ENCODE measurements around the gene PTPRT.

The PTPRT gene

GRCh38 chr20:43229696-43230095 lies 40.0 kb upstream of the PTPRT start:
- no peak for TF ChIP-seq CTCF (IDR thresholded peaks at IDR 0.05; ENCODE audit: extremely low read depth, insufficient read depth, missing control alignments)
- no peak for DNase-seq (ENCODE audit: low spot score)
- in situ Hi-C loops (cut with MboI; ENCODE audit: low pct_unique_long_range_greater_than_20kb, low sequenced_read_pairs, unreplicated experiment), result no loop called here

DNA sequence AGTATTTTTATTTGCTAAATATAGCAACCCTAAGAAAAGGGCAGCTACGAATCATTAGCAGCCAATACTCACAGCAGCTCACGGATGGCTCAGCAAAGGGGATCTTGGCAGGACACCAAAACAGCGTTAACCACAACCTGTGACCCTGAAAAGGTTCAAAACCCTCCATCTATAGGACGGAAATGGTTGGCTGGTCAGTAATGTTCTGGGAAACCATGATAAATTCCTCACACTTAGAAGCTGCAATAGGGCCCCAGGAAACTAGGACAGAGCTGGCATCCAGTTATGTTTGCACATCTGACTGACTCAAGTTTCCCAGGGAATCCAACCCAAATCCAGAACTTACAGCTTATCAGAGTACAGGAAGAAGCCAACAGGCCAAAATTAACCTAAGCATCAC lies 30.9 kb upstream of the PTPRT start:
- TF ChIP-seq CTCF (IDR thresholded peaks at IDR 0.05; ENCODE audit: extremely low read depth, insufficient read depth, missing control alignments), result no peak
- in situ Hi-C loops (cut with MboI; ENCODE audit: low pct_unique_long_range_greater_than_20kb, low sequenced_read_pairs, unreplicated experiment), result no loop called here
- DNase-seq (ENCODE audit: low spot score), result no peak

DNA sequence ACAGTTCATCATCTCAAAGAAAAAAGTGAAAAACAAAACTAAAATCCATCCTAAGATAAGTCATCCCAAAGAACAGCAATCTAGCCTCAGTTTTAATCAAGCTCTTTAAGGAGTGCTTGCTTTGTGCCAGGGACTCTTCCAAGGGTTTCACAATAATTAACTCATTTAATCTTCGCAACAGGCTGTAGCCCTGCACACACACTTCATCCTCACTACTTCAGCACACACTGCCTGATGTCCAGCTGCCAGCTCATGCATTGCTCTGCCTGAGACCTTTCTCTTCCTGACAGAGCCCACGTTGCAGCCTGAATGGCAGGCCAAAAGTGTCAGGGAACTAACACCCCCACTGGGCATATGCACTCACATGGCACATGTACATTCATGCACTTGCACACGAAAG lies 21.2 kb upstream of the PTPRT start:
- no peak for DNase-seq (ENCODE audit: low spot score)
- in situ Hi-C loops (cut with MboI; ENCODE audit: low pct_unique_long_range_greater_than_20kb, low sequenced_read_pairs, unreplicated experiment), result no loop called here
- TF ChIP-seq CTCF (IDR thresholded peaks at IDR 0.05; ENCODE audit: extremely low read depth, insufficient read depth, missing control alignments), result no peak

DNA sequence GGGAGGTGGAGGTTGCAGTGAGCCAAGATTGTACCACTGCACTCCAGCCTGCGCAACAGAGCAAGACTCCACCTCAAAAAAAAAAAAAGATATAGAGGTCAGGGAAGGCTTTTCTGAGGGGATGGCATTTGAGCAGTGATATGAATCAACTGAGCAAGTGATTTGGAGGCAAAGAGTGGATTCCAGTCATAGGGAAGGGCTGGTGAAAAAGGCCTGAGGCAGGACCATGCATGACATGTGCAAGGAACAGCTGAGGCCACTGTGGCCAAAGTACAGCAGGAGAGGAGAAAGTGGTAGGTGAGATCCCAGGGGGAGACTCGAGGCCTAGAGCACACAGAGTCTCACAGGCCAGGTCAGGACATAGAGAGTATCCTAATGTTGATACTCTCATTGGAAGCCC lies 20.1 kb upstream of the PTPRT start:
- in situ Hi-C loops (cut with MboI; ENCODE audit: low pct_unique_long_range_greater_than_20kb, low sequenced_read_pairs, unreplicated experiment), result no loop called here
- no peak for TF ChIP-seq CTCF (IDR thresholded peaks at IDR 0.05; ENCODE audit: extremely low read depth, insufficient read depth, missing control alignments)
- no peak for DNase-seq (ENCODE audit: low spot score)

DNA sequence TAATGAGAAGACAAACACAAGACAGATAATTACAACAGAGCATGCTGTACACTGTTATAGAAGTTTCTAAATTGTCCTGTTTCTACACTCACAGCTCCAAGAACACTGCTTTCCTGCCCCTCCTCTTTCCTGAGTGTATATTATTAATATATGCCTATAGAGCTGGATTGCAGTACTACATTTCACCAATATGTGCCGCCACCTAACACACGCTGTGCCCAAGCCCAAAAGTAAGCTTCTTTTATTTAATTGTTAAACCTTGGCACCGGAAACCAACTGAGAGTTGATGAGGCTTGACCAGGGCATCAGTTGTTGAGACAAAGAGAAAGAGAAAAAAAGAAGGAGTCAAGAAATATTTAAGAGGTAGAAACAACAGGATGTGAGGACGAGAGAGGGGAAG lies 16.0 kb upstream of the PTPRT start:
- DNase-seq (ENCODE audit: low spot score), result no peak
- TF ChIP-seq CTCF (IDR thresholded peaks at IDR 0.05; ENCODE audit: extremely low read depth, insufficient read depth, missing control alignments), result no peak
- in situ Hi-C loops (cut with MboI; ENCODE audit: low pct_unique_long_range_greater_than_20kb, low sequenced_read_pairs, unreplicated experiment), result no loop called here

GRCh38 chr20:43202100-43202499 lies 12.4 kb upstream of the PTPRT start:
- DNase-seq (ENCODE audit: low spot score), result no peak
- in situ Hi-C loops (cut with MboI; ENCODE audit: low pct_unique_long_range_greater_than_20kb, low sequenced_read_pairs, unreplicated experiment), result no loop called here
- no peak for TF ChIP-seq CTCF (IDR thresholded peaks at IDR 0.05; ENCODE audit: extremely low read depth, insufficient read depth, missing control alignments)

DNA sequence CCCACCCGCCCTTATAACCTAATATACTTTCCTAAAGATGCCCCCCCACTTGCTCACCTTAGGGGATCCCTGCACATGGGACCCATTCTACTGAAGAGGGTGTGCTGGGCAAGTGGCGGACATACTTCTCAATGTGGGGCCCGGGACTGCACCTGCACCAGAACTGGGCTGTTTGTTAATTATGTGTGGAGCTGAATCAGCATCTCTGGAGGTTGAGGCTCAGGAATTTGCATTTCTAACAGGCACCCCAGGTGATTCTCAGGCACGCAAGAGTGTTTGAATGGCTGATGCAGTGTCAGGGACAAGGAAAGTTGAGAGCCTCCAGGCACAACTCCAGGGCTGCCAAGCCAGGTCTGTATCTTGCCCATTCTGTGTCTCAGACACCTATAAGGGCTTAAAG lies 8.9 kb upstream of the PTPRT start:
- in situ Hi-C loops (cut with MboI; ENCODE audit: low pct_unique_long_range_greater_than_20kb, low sequenced_read_pairs, unreplicated experiment), result loop anchor here (25.0 kb wide), 1 partner anchor 1461 kb away; no protein-coding TSS in a partner anchor
- DNase-seq (ENCODE audit: low spot score), result no peak
- no peak for TF ChIP-seq CTCF (IDR thresholded peaks at IDR 0.05; ENCODE audit: extremely low read depth, insufficient read depth, missing control alignments)

Measured in GM13977 (cell line).